DND-41 (cell line): Measurements from ENCODE around the gene CCDC38.
A peak's percentile ranks its signal among the peaks of the same experiment; 100 is the strongest.

Experiments used
- ATAC-seq: fragments of 200-7000 bp; cut with Tn5 transposase; 3 replicates; pipeline ENCODE4 v1.9.1; 2021; ENCODE audit warnings: low read depth; ENCODE audit not compliant: insufficient read depth
- DNase-seq: peaks from one replicate; pipeline ENCODE4 v3.0.0-alpha.2; 2020
- H2AFZ ChIP-seq: 2 replicates; pipeline ENCODE4 v1.6.0; 2012; ENCODE audit warnings: low read depth, low read length
- H3K27ac ChIP-seq: 2 replicates; pipeline ENCODE4 v1.5.1; 2012; ENCODE audit warnings: low read length, inconsistent platforms
- H3K27me3 ChIP-seq: fragments of 200-600 bp; sonication (generic); 2 replicates; pipeline ENCODE4 v1.6.0; 2012; ENCODE audit warnings: low read length, mild to moderate bottlenecking, inconsistent platforms; ENCODE audit not compliant: insufficient read depth, poor library complexity
- H3K36me3 ChIP-seq: 2 replicates; pipeline ENCODE4 v1.5.1; 2012; ENCODE audit warnings: low read length, inconsistent platforms; ENCODE audit not compliant: insufficient read depth
- H3K4me1 ChIP-seq: 2 replicates; pipeline ENCODE4 v1.5.1; 2012; ENCODE audit warnings: mild to moderate bottlenecking, low read length; ENCODE audit not compliant: insufficient read depth
- H3K4me2 ChIP-seq: 2 replicates; pipeline ENCODE4 v1.6.0; 2012; ENCODE audit warnings: mild to moderate bottlenecking, moderate library complexity, low read length, inconsistent platforms; ENCODE audit not compliant: insufficient read depth
- H3K4me3 ChIP-seq, 2 experiments: fragments of 200-600 bp in 1 of 2; shearing (Covaris generic) in 1 of 2; 2 replicates each; pipeline ENCODE4 v1.5.1; 2012 to 2016; ENCODE audit warnings: inconsistent platforms in 2 of 2, low read length in 2 of 2, mild to moderate bottlenecking in 2 of 2, low read depth in 1 of 2, moderate library complexity in 1 of 2
- H3K79me2 ChIP-seq: 2 replicates; pipeline ENCODE4 v1.6.0; 2012; ENCODE audit warnings: low read length, inconsistent platforms; ENCODE audit not compliant: insufficient read depth
- H3K9ac ChIP-seq: 2 replicates; pipeline ENCODE4 v1.6.0; 2012; ENCODE audit warnings: low read depth, mild to moderate bottlenecking, inconsistent platforms, low read length, moderate library complexity
- H3K9me3 ChIP-seq: 2 replicates; pipeline ENCODE4 v1.5.1; 2012; ENCODE audit warnings: low read length, moderate library complexity, mild to moderate bottlenecking, inconsistent platforms; ENCODE audit not compliant: insufficient read depth, severe bottlenecking
- H4K20me1 ChIP-seq: 2 replicates; pipeline ENCODE4 v1.6.0; 2012; ENCODE audit warnings: low read length; ENCODE audit not compliant: insufficient read depth
- EZH2 ChIP-seq: IDR thresholded peaks from 3 replicates; pipeline ENCODE4 v1.6.1; 2012; ENCODE audit warnings: borderline replicate concordance, low read depth, mild to moderate bottlenecking, moderate library complexity, low read length, inconsistent platforms; ENCODE audit not compliant: severe bottlenecking
- TF ChIP-seq, protein P1 (sequence below): IDR thresholded peaks from 2 replicates; pipeline ENCODE4 v1.5.1; 2012; ENCODE audit warnings: borderline replicate concordance, low read length, moderate library complexity, mild to moderate bottlenecking; ENCODE audit not compliant: poor library complexity, severe bottlenecking; ENCODE audit errors: extremely low read depth

Gene CCDC38

DNA sequence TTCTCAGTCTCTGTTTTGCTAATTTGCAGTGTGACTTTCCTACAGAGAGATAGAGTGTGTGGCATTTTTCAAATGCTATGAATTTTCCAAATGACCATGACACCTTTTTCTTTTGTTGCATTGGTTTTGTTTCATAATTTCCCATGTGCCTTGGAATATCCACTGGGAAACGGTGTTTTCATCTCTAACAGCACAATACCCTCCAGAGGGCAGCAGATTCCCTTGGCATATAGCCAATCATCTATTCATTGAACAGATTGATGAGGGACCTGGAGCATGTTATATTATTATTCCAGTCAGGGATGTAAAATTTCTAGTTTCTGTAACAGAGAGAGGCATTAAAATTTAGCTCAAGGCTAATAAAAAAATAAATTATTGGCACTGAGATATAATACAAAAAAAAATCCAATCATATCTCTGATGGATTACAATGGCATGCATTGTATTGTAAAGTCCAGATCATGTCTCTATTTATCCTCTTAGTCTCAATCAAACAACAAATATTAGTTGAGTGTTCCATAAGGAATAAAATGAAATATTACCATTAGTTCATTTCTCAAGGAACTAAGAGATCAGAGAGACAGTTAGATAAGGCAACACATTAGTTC lies 122.2 kb downstream of the CCDC38 start:
- DNase-seq (no peak), ATAC-seq (no peak)
- Histone ChIP-seq H3K9me3 (no peaks in the 10 kb centered on the region), H3K4me1 (no peaks in the 10 kb centered on the region), H3K79me2 (no peaks in the 10 kb centered on the region), H3K4me2 (no peak overlapping the region), H4K20me1 (no peaks in the 10 kb centered on the region), H3K9ac (no peak overlapping the region), H3K36me3 (no peaks in the 10 kb centered on the region), H3K4me3 (no peak overlapping the region), H2AFZ (no peak overlapping the region), H3K27me3 (no peaks in the 10 kb centered on the region), H3K27ac (no peak overlapping the region)
- TF ChIP-seq, protein P1, sequence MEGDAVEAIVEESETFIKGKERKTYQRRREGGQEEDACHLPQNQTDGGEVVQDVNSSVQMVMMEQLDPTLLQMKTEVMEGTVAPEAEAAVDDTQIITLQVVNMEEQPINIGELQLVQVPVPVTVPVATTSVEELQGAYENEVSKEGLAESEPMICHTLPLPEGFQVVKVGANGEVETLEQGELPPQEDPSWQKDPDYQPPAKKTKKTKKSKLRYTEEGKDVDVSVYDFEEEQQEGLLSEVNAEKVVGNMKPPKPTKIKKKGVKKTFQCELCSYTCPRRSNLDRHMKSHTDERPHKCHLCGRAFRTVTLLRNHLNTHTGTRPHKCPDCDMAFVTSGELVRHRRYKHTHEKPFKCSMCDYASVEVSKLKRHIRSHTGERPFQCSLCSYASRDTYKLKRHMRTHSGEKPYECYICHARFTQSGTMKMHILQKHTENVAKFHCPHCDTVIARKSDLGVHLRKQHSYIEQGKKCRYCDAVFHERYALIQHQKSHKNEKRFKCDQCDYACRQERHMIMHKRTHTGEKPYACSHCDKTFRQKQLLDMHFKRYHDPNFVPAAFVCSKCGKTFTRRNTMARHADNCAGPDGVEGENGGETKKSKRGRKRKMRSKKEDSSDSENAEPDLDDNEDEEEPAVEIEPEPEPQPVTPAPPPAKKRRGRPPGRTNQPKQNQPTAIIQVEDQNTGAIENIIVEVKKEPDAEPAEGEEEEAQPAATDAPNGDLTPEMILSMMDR = peak; percentile 35
- TF ChIP-seq EZH2 = no peak
